Activated naive CD8-positive, alpha-beta T cell (primary cell): Measurements from ENCODE around the gene FUNDC2.

Experiments
- H3K27ac Mint-ChIP-seq: one replicate; pipeline ENCODE4 v1.8.0; 2021; ENCODE audit warnings: mixed read lengths
- H3K27me3 Mint-ChIP-seq: one replicate; pipeline ENCODE4 v1.8.0; 2021; ENCODE audit warnings: mixed read lengths
- H3K36me3 Mint-ChIP-seq: one replicate; pipeline ENCODE4 v1.8.0; 2021; ENCODE audit warnings: mixed read lengths
- H3K4me1 Mint-ChIP-seq: one replicate; pipeline ENCODE4 v1.8.0; 2021; ENCODE audit warnings: low read depth, mixed read lengths
- H3K4me3 Mint-ChIP-seq: one replicate; pipeline ENCODE4 v1.8.0; 2021; ENCODE audit warnings: mild to moderate bottlenecking, mixed read lengths
- H3K9me3 Mint-ChIP-seq: one replicate; pipeline ENCODE4 v1.8.0; 2021; ENCODE audit warnings: low read depth, mixed read lengths

FUNDC2 gene

GRCh38 chrX:155026727-155027508 is at the start of gene FUNDC2:
Gene FUNDC2 (plus strand): TSS chrX:155026844. CDS start chrX:155026939, 95 bp downstream.
- H3K27me3 Mint-ChIP-seq: no peaks in the 10 kb centered on the region
- peaks cover 3% of the 10 kb centered on the region for H3K36me3 Mint-ChIP-seq
- peaks cover 25% of the 10 kb centered on the region for H3K4me1 Mint-ChIP-seq
- H3K9me3 Mint-ChIP-seq: no peaks in the 10 kb centered on the region
- H3K27ac Mint-ChIP-seq: peak within 1 kb of the TSS; percentile 96
- H3K4me3 Mint-ChIP-seq: peak within 1 kb of the TSS; percentile 93

- no peaks in the 10 kb centered on the region for H3K36me3 Mint-ChIP-seq
- peaks cover 7% of the 10 kb centered on the region for H3K4me1 Mint-ChIP-seq
- no peak overlapping the region for H3K4me3 Mint-ChIP-seq
- no peak overlapping the region for H3K27ac Mint-ChIP-seq
- peaks cover 4% of the 10 kb centered on the region for H3K9me3 Mint-ChIP-seq
- H3K27me3 Mint-ChIP-seq: peaks cover 2% of the 10 kb centered on the region
These were observed 47.0 kb upstream of the FUNDC2 start for GRCh38 chrX:154979629-154980028.

GRCh38 chrX:154980330-154981115 is 46.1 kb upstream of the FUNDC2 start:
- H3K4me1 Mint-ChIP-seq: peaks cover 7% of the 10 kb centered on the region
- no peak overlapping the region for H3K27ac Mint-ChIP-seq
- H3K36me3 Mint-ChIP-seq: no peaks in the 10 kb centered on the region
- H3K9me3 Mint-ChIP-seq: peaks cover 4% of the 10 kb centered on the region
- H3K4me3 Mint-ChIP-seq: peak overlapping the region; percentile 79
- H3K27me3 Mint-ChIP-seq: no peaks in the 10 kb centered on the region

- Mint-ChIP-seq H3K4me3 (no peak overlapping the region), H3K4me1 (peaks cover 7% of the 10 kb centered on the region), H3K27ac (no peak overlapping the region), H3K36me3 (no peaks in the 10 kb centered on the region), H3K27me3 (no peaks in the 10 kb centered on the region), H3K9me3 (peaks cover 4% of the 10 kb centered on the region)
These were observed 45.6 kb upstream of the FUNDC2 start for GRCh38 chrX:154981116-154981411.

- Mint-ChIP-seq H3K27me3 (no peaks in the 10 kb centered on the region), H3K36me3 (no peaks in the 10 kb centered on the region), H3K4me1 (peaks cover 16% of the 10 kb centered on the region), H3K27ac (no peak overlapping the region), H3K4me3 (no peak overlapping the region), H3K9me3 (no peaks in the 10 kb centered on the region)
These were observed 39.6 kb upstream of the FUNDC2 start for GRCh38 chrX:154986826-154987575.

- no peak overlapping the region for H3K4me3 Mint-ChIP-seq
- H3K27ac Mint-ChIP-seq: no peak overlapping the region
- no peaks in the 10 kb centered on the region for H3K36me3 Mint-ChIP-seq
- no peaks in the 10 kb centered on the region for H3K9me3 Mint-ChIP-seq
- H3K27me3 Mint-ChIP-seq: no peaks in the 10 kb centered on the region
- peaks cover 17% of the 10 kb centered on the region for H3K4me1 Mint-ChIP-seq
These were observed 38.7 kb upstream of the FUNDC2 start for GRCh38 chrX:154987940-154988339.

- Mint-ChIP-seq H3K36me3 (no peaks in the 10 kb centered on the region), H3K27me3 (no peaks in the 10 kb centered on the region), H3K9me3 (no peaks in the 10 kb centered on the region), H3K27ac (no peak overlapping the region), H3K4me3 (no peak overlapping the region), H3K4me1 (peaks cover 17% of the 10 kb centered on the region)
These were observed 37.9 kb upstream of the FUNDC2 start for GRCh38 chrX:154988719-154989118.

GRCh38 chrX:154990496-154990895 is 36.1 kb upstream of the FUNDC2 start:
- peaks cover 17% of the 10 kb centered on the region for H3K4me1 Mint-ChIP-seq
- no peaks in the 10 kb centered on the region for H3K27me3 Mint-ChIP-seq
- H3K9me3 Mint-ChIP-seq: no peaks in the 10 kb centered on the region
- H3K4me3 Mint-ChIP-seq: no peak overlapping the region
- peak overlapping the region; percentile 83 for H3K27ac Mint-ChIP-seq
- H3K36me3 Mint-ChIP-seq: no peaks in the 10 kb centered on the region

GRCh38 chrX:154991039-154991438 is 35.6 kb upstream of the FUNDC2 start:
- H3K27me3 Mint-ChIP-seq: no peaks in the 10 kb centered on the region
- H3K9me3 Mint-ChIP-seq: no peaks in the 10 kb centered on the region
- H3K27ac Mint-ChIP-seq: peak overlapping the region; percentile 83
- peaks cover 17% of the 10 kb centered on the region for H3K4me1 Mint-ChIP-seq
- no peaks in the 10 kb centered on the region for H3K36me3 Mint-ChIP-seq
- peak overlapping the region; percentile 42 for H3K4me3 Mint-ChIP-seq

- H3K4me3 Mint-ChIP-seq: no peak overlapping the region
- no peaks in the 10 kb centered on the region for H3K36me3 Mint-ChIP-seq
- H3K27me3 Mint-ChIP-seq: no peaks in the 10 kb centered on the region
- H3K9me3 Mint-ChIP-seq: no peaks in the 10 kb centered on the region
- peak overlapping the region; percentile 83 for H3K27ac Mint-ChIP-seq
- peaks cover 17% of the 10 kb centered on the region for H3K4me1 Mint-ChIP-seq
These were observed 35.2 kb upstream of the FUNDC2 start for GRCh38 chrX:154991476-154991875.

- Mint-ChIP-seq H3K4me1 (no peaks in the 10 kb centered on the region), H3K36me3 (no peaks in the 10 kb centered on the region), H3K9me3 (no peaks in the 10 kb centered on the region), H3K27me3 (peaks cover 1% of the 10 kb centered on the region), H3K27ac (no peak overlapping the region), H3K4me3 (no peak overlapping the region)
These were observed 28.3 kb upstream of the FUNDC2 start for GRCh38 chrX:154998204-154998880.

- H3K9me3 Mint-ChIP-seq: no peaks in the 10 kb centered on the region
These were observed 25.8 kb upstream of the FUNDC2 start for GRCh38 chrX:155000841-155001240.

GRCh38 chrX:155001873-155002272 is 24.8 kb upstream of the FUNDC2 start:
- Mint-ChIP-seq H3K9me3 (no peaks in the 10 kb centered on the region), H3K27me3 (peaks cover 1% of the 10 kb centered on the region)

More at GRCh38 chrX:155000841-155001240, 25.8 kb upstream of the FUNDC2 start:
- no peaks in the 10 kb centered on the region for H3K36me3 Mint-ChIP-seq
- H3K27me3 Mint-ChIP-seq: peaks cover 1% of the 10 kb centered on the region
- H3K27ac Mint-ChIP-seq: no peak overlapping the region
- H3K4me1 Mint-ChIP-seq: no peaks in the 10 kb centered on the region
- no peak overlapping the region for H3K4me3 Mint-ChIP-seq

GRCh38 chrX:155005190-155005589 is 21.5 kb upstream of the FUNDC2 start:
- H3K9me3 Mint-ChIP-seq: no peaks in the 10 kb centered on the region
- H3K4me1 Mint-ChIP-seq: no peaks in the 10 kb centered on the region
- H3K27ac Mint-ChIP-seq: no peak overlapping the region
- no peak overlapping the region for H3K4me3 Mint-ChIP-seq
- H3K36me3 Mint-ChIP-seq: no peaks in the 10 kb centered on the region
- H3K27me3 Mint-ChIP-seq: peaks cover 1% of the 10 kb centered on the region

More at GRCh38 chrX:155001873-155002272, 24.8 kb upstream of the FUNDC2 start:
- H3K4me1 Mint-ChIP-seq: no peaks in the 10 kb centered on the region
- no peak overlapping the region for H3K4me3 Mint-ChIP-seq
- H3K27ac Mint-ChIP-seq: no peak overlapping the region
- H3K36me3 Mint-ChIP-seq: no peaks in the 10 kb centered on the region
